HG03460 (cell line): ENCODE results near the gene LACTBL1.
"Not testable (repeated sequence)": the region's sequence is repeated elsewhere in the genome, so short reads cannot be mapped to it uniquely, and the experiment has no call there.

Source experiments
- ATAC-seq: cut with Tn5 transposase; IDR thresholded peaks from one replicate; pipeline ENCODE4 v1.9.1; 2021; ENCODE audit not compliant: unreplicated experiment

LACTBL1 gene

DNA sequence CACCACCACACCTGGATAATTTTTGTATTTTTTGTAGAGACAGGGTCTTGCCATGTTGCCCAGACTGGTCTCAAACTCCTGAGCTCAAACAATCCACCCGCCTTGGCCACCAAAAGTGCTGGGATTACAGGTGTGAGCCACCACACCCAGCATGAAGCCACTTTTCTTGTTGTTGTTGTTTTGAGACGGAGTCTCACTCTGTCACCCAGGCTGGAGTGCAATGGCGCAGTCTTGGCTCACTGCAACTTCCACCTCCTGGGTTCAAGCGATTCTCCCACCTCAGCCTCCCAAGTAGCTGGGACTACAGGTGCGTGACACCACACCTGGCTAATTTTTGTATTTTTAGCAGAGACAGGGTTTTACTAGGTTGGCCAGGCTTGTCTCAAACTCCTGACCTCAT lies 27.5 kb downstream of the LACTBL1 start:
- ATAC-seq: not testable (repeated sequence)

DNA sequence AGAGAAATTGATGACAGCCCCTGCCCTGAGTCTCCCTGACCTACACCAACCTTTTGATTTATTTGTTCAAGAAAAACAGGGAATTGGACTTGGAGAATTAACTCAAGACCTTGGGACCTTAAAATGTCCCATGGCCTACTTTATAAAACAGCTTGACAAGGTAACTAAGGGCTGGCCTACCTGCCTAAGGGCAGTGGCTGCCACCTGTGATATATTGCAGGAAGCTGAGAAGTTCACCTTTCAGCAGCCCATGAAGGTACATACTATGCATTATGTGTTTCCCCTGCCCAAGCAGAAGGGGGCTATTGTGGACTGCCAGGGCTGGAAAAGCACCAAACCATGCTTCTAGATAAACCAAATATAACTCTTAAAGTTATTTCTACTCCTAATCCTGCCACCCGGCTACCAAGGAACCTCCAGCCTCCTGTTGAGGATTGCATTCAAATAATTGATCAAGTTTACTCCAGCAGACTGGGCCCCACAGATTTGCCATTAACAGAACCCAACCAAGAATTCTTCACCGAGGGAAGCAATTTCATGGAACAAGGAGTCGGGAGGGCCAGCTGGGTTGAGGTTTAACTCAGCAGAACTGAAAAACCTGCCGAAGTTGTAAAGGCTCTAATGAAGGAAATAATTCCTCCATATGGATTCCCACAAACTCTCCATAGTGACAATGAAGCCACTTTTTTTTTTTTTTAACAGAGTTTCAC lies 28.2 kb downstream of the LACTBL1 start:
- ATAC-seq: no peak

GRCh38 chr1:22941257-22941656 lies 31.4 kb downstream of the LACTBL1 start:
- no peak for ATAC-seq

- no peak for ATAC-seq
These were observed 36.0 kb downstream of the LACTBL1 start for GRCh38 chr1:22936681-22937080.

DNA sequence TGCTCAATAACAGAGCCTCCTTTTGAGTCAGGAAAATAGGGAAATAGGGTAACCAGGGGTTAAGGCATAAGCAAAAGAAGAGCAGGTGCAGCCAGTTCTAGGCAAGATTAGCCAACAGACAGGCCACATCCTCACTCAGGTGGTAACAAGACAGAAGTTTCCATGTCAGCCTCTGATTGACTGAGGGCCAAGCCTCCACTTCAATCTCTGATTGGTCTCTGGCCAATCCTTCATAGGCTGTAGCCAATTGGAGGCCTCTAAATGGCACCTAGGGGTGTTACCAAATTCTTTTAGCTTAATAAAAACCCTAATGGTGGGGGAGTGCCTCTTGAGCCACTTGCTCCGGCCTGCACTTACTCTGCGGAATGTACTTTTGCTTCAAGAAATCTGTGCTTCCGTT lies 37.2 kb downstream of the LACTBL1 start:
- ATAC-seq: no peak

GRCh38 chr1:22932803-22933470 lies 39.7 kb downstream of the LACTBL1 start:
- no peak for ATAC-seq

DNA sequence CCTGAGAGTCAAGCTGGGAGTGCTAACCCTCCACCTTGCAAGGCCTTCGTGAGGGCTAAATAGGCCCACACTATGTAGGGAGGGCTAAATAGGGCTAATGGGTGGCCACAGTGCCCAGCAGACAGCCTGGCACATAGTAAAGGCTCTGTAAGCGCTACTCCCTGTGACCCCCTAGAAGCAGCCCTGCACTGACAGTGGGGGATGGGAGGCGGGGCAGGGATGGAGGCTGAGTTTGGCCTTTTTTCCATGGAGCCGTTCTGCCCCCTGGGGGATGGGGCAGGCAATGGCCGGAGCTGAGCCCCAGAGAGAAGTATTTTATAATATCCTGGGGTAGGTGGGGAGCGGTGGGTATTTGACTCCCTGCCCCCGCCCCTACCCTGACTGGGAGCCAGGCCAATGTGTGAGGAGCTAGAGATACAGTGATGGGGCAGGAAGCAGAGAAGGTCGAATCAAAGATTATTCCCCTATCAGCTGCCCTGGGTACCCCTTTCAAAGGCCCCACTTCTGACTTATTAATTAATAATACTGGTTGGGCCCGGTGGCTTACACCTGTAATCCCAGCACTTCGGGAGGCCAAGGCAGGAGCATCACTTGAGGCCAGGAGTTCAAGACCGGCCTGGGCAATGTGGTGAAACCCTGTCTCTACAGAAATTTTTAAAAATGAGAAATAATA lies 42.3 kb downstream of the LACTBL1 start:
- ATAC-seq: no peak

- no peak for ATAC-seq
These were observed 47.6 kb downstream of the LACTBL1 start for GRCh38 chr1:22925111-22925510.

DNA sequence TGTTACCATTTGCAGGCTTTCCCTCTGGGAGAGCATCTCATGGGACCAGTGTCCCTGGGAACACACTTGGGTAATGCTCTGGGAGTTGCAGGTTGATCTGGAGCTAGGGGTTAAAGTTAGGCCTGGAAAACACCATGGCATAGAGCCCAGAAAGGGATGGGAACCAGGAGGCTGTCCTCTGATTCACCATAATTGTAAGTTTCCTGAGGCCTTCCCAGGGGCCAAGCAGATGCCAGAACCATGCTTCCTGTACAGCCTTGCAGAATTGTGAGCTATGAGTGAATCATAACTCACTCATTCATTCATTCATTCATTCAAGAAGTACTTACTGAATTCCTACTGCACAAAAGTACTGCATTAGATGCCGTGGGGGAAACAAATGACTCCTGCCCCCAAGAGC lies 50.0 kb downstream of the LACTBL1 start:
- no peak for ATAC-seq

GRCh38 chr1:22921452-22922126 lies 51.1 kb downstream of the LACTBL1 start:
- ATAC-seq: no peak

- no peak for ATAC-seq
These were observed 51.8 kb downstream of the LACTBL1 start for GRCh38 chr1:22920734-22921451.

DNA sequence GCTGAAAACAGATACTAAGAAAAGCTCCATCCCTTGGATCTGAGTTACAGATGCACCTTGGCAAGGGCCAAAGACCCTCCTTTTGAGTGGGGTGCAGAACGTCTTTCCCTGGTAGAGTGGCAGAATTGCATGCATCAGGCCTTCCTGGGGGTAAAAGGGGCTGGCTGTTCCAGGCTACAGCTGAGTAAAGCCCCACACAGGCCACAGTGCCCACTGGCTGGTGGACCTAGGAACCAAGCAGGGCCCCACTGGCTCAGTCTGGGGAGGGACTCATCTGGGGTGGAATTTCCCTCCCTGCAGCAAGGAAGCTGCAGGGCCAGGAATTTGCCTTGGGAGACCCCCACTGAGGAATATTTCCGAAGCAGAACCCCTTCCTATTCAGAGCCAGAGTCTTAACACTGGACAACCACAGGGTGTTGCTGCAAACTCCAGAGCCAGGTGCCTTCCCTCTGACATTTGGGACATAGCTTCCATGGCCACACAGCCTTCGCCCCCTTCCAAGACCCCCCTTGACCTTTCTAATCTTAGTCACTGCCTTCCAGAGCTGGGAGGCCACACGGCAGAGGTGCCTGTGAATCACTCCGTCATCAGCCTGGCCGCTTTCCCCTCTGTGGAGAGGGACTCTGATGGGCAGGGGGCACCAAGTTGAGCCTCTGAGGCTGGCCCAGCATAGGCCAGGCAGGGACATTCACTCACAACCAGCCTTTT lies 52.5 kb downstream of the LACTBL1 start:
- no peak for ATAC-seq

- no peak for ATAC-seq
These were observed 53.2 kb downstream of the LACTBL1 start for GRCh38 chr1:22919341-22920025.

- no peak for ATAC-seq
These were observed 54.0 kb downstream of the LACTBL1 start for GRCh38 chr1:22918644-22919043.

- ATAC-seq: no peak
These were observed 54.7 kb downstream of the LACTBL1 start for GRCh38 chr1:22917989-22918388.

DNA sequence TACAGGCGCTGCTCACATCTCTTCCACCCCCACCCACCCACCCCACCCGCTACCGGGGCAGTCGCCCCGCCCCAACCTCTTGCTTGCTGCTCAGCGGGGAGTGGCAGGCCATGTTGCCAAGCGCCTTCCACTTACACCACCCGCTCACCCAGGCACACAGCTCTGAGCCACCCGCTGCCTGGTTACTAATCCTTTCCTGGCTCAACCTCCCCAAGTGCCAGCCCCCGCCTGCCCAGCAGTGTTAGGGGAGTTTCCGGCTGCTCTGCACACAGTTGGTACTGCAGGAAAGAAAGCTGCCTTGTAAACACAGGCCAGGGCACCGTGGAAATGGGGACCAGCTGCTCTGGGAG lies 56.2 kb downstream of the LACTBL1 start:
- no peak for ATAC-seq

GRCh38 chr1:22915816-22916470 lies 56.7 kb downstream of the LACTBL1 start:
- no peak for ATAC-seq

- ATAC-seq: no peak
These were observed 57.4 kb downstream of the LACTBL1 start for GRCh38 chr1:22915231-22915630.

DNA sequence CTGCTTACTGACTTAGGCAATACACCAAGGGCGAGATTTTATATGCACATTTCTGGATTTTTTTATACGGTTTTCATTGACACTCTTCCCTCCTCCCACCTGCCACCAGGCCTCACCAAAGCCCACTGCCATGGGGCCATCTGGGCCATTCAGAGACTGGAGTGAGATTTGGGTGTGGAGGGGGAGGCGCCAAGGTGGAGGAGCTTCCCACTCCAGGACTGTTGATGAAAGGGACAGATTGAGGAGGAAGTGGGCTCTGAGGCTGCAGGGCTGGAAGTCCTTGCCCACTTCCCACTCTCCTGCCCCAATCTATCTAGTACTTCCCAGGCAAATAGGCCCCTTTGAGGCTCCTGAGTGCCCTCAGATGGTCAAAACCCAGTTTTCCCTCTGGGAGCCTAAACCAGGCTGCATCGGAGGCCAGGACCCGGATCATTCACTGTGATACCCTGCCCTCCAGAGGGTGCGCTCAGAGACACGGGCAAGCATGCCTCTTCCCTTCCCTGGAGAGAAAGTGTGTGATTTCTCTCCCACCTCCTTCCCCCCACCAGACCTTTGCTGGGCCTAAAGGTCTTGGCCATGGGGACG lies 57.9 kb downstream of the LACTBL1 start:
- no peak for ATAC-seq
